Esophagus muscularis mucosa (tissue), 4 donors: ENCODE data around the gene PRELID3B. TPM values are rescaled to one million over a fixed set of nuclear protein-coding genes. Genes with fewer than 3 reads are reported as not detected.
A peak's percentile ranks its signal among the peaks of the same experiment; 100 is the strongest.

Source experiments
- DNase-seq: peaks from one replicate; pipeline ENCODE4 v3.0.0-alpha.2; 2017; ENCODE audit errors: extremely low spot score
- H3K27ac ChIP-seq, 4 donors: fragments of 200-600 bp; sonication (generic); replicated peaks in 1 of 4; 1 replicate in 3 of 4; 2 replicates in 1 of 4; pipeline ENCODE4 v1.5.1; 2016 to 2019; ENCODE audit warnings: mild to moderate bottlenecking in 1 of 4
- H3K27me3 ChIP-seq, 4 donors: fragments of 200-600 bp; sonication (generic); one replicate each; pipeline versions ENCODE4 v1.5.1 to v1.6.0; 2016 to 2019
- H3K36me3 ChIP-seq, 4 donors: fragments of 200-600 bp; sonication (generic); one replicate each; pipeline ENCODE4 v1.5.1; 2016 to 2019
- H3K4me1 ChIP-seq, 4 donors: fragments of 200-600 bp; sonication (generic); one replicate each; pipeline ENCODE4 v1.5.1; 2016 to 2019
- H3K4me3 ChIP-seq, 4 donors: fragments of 200-600 bp; sonication (generic); 1 replicate in 2 of 4; 2 replicates in 2 of 4; pipeline ENCODE4 v1.5.1; 2016 to 2019; ENCODE audit warnings: mild to moderate bottlenecking in 4 of 4, moderate library complexity in 1 of 4
- H3K9me3 ChIP-seq, 4 donors: fragments of 200-600 bp; sonication (generic); 1 replicate in 3 of 4; 2 replicates in 1 of 4; pipeline ENCODE4 v1.5.1; 2016 to 2019
- EP300 ChIP-seq: sonication (generic); formaldehyde crosslinking; IDR thresholded peaks from one replicate; pipeline ENCODE4 v1.6.1; 2017; ENCODE audit warnings: antibody characterized with exemption
- POLR2A ChIP-seq: fragments of 450-650 bp; IDR thresholded peaks from one replicate; pipeline ENCODE4 v1.6.1; 2017; ENCODE audit warnings: antibody characterized with exemption, moderate library complexity, mild to moderate bottlenecking, low read depth
- POLR2AphosphoS5 ChIP-seq, 2 donors: sonication (generic); formaldehyde crosslinking; IDR thresholded peaks; one replicate each; pipeline ENCODE4 v1.6.1; 2017; ENCODE audit warnings: antibody characterized with exemption in 2 of 2
- WGBS: methylation state at CpG from one replicate; pipeline ENCODE4 v1.1.5; 2018; 5-methylcytosine and 5-hydroxymethylcytosine counted together
- intact Hi-C: fragments of 100-400 bp; cut with DNase I; formaldehyde crosslinking; loops from one replicate; pipeline ENCODE4 v1.15.1; 2023
- total RNA-seq, 4 donors: library from RNA; depleted of rRNA; stranded (reverse); fragments of >200 nt; gene quantifications; one replicate each; pipeline versions ENCODE4 v1.1.0 to v1.2.1, GENCODE V29; 2016
- TF ChIP-seq, protein P1 (sequence below), 3 experiments: fragments of 200-600 bp in 2 of 3; fragments of 450-650 bp in 1 of 3; sonication (generic) in 2 of 3; IDR thresholded peaks; one replicate each; pipeline ENCODE4 v1.5.1; 2017 to 2019; ENCODE audit warnings: antibody characterized with exemption in 3 of 3, mild to moderate bottlenecking in 2 of 3, moderate library complexity in 1 of 3

PRELID3B gene
- total RNA-seq, 4 donors from 2014 or later: 32.0 to 48.4 (median 36.6) TPM

DNA sequence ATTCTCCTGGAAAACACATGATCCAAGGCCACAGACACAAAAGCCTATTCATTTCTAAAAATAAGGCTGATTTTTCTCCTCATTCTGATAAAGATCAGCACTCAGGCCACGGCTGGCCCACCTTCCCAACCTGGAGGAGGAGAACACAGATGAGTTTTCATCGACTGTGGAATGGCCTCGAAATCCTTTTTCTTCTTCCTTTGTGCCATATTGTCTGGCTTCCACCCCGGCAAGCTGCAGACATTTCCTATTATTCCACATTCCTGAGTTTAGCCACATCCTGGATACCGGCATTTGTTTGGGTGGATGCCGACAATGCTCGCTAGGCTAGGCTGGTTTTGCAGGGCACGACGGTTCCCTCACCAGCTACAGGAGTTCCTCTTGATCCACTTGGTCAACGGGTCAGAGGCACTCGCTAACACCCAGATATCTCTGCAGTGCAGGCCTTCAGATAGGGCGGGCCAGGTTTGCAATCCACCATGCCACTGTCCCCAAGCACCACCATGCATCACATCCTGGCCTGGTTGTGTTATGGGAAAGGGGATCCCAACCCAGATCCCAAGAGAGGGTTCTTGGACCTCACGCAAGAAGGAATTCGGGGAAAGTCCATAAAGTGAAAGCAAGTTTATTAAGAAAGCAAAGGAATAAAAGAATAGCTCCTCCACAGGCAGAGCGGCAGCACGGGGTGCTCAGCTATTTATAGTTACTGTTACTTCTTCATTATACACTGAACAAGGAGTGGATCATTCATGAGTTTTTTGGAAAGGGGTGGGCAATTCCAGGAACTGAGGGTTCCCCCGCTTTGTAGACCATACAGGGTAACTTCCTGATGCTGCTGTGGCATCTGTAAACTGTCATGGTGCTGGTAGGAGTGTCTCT, 31.4 kb downstream of the PRELID3B start:
- Histone ChIP-seq H3K4me3 (peak overlapping the region in 1 of 4 donors; percentile 11), H3K4me1 (peaks cover 22 to 35% (median 26%) of the 10 kb centered on the region in 4 donors), H3K9me3 (no peaks in the 10 kb centered on the region), H3K27me3 (no peaks in the 10 kb centered on the region), H3K36me3 (peaks cover 0 to 3% (median 0%) of the 10 kb centered on the region in 4 donors), H3K27ac (peak overlapping the region in 3 of 4 donors; percentile 32 to 47 (median 42))
- 75% methylated on average over 17 of the region's 17 CpGs for WGBS
- TF ChIP-seq EP300 (no peak), POLR2A (no peak), POLR2AphosphoS5 (IDR thresholded peaks at IDR 0.05) (no peak)
- TF ChIP-seq, protein P1, sequence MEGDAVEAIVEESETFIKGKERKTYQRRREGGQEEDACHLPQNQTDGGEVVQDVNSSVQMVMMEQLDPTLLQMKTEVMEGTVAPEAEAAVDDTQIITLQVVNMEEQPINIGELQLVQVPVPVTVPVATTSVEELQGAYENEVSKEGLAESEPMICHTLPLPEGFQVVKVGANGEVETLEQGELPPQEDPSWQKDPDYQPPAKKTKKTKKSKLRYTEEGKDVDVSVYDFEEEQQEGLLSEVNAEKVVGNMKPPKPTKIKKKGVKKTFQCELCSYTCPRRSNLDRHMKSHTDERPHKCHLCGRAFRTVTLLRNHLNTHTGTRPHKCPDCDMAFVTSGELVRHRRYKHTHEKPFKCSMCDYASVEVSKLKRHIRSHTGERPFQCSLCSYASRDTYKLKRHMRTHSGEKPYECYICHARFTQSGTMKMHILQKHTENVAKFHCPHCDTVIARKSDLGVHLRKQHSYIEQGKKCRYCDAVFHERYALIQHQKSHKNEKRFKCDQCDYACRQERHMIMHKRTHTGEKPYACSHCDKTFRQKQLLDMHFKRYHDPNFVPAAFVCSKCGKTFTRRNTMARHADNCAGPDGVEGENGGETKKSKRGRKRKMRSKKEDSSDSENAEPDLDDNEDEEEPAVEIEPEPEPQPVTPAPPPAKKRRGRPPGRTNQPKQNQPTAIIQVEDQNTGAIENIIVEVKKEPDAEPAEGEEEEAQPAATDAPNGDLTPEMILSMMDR (IDR thresholded peaks at IDR 0.05): no peak
- intact Hi-C loops: no loop called here
- DNase-seq: no peak

DNA sequence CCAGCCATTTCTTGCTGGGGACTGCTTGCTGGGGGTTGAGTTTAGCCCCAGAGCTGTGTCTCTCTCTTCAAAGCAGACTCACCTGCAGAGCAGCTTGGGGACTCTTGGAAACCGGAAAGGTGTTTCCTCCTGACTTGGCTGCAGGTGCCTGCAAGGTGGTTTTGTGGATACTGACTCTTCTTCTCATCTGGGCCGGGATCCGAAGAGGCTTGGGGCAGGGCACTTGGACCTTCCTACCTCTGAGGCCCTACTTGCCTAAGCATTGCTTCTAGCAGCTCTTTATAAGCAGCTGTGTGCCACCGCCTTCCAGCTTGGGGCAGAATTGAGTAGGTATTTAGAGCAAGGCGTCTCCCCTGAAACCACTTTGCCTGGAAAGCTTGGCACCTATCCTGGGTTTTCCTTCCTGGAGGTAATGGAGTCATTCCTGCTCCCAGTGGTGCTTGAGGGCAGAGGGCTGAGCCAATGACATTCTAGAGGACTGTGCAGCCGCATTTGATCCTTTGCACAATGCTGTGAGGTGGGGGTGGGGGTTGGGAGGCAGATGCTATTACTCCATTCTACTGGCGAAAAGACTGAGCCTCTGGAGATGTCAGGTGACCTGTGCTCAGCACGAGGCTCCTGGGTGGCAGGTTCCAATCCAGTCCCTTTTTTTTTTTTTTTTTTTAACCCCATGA, 32.1 kb downstream of the PRELID3B start:
- peaks cover 0 to 3% (median 0%) of the 10 kb centered on the region in 4 donors for H3K36me3 ChIP-seq
- TF ChIP-seq POLR2A (no peak), EP300 (no peak), POLR2AphosphoS5 (IDR thresholded peaks at IDR 0.05) (no peak)
- TF ChIP-seq, protein P1 (IDR thresholded peaks at IDR 0.05): no peak
- no peaks in the 10 kb centered on the region for H3K27me3 ChIP-seq
- 81% methylated on average over 7 of the region's 8 CpGs for WGBS
- intact Hi-C loops: no loop called here
- peak overlapping the region in 3 of 4 donors; percentile 32 to 47 (median 42) for H3K27ac ChIP-seq
- DNase-seq: no peak
- H3K4me3 ChIP-seq: no peak overlapping the region
- H3K9me3 ChIP-seq: no peaks in the 10 kb centered on the region
- H3K4me1 ChIP-seq: peaks cover 29 to 43% (median 34%) of the 10 kb centered on the region in 4 donors

DNA sequence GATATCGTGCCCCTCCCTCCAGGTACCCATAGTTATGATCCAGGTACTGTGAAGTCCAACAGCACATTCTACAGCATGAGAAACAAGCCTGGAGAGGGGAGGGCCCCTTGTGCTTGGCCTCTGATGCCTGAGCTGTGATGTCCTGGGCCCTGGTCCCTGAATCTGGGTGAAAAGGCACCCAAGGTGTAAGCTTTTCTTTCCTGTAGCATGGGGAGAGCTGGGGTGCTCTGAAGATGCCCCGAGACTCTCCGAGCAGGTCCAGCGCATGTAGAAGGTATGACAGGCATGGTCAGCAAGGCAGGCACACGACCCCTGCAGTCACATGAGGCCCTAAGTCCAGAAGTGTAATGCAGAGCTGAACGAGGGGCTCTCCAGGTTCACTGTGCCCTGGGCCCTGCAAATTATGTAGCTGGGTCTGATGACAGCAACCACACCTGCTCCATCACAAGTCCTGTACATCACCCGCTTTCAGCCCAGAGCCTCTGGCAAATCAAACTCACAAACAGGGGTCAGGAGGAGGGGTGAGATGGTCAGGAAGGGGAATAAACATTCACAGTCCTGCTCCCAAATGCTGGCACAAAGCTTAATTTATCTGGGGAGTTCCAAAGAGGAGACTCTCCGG, 33.8 kb downstream of the PRELID3B start:
- TF ChIP-seq POLR2AphosphoS5 (IDR thresholded peaks at IDR 0.05): no peak
- TF ChIP-seq, protein P1 (IDR thresholded peaks at IDR 0.05): no peak
- no peak for TF ChIP-seq EP300
- no peak for TF ChIP-seq POLR2A

DNA sequence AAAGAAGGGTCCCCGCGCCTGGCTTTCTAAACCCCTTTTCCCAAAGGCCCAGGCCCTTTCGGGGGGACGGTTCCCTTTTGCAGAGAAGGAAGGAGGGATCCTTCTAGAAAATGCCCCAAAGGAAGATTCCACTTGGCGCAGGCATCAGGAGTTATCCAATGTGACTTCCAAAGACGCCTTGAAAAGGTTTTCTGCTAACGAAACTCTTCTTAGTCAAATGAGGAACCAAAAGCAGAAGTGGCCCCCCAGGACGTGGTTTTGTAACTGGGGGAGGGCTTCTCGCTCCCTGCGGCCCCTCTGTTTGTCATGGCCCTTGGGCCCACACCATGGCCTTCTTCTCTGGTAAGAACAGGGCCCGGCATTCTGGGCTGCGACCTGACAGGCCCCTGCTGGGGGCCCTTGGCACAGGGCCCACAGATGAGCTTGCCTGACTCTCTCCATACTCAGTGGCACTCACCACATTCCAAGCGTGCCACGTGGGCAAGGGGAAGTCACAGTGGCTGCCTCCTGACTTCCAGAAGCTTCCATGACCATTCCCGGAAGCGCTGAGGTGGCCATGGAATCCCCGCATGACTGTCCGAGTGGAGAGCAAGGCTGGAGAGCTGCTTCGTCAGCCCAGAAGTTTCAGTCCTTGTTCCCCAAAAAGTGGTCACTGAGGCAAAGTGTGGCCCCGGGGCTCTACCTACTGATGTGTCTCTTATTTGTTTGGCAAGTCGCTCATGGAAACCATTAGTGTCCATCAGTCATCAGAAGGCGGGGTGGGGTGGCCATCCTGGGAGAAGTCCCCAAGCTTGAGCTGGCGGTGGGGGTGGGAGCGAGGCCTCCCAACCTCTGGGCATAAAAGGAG, 34.7 kb downstream of the PRELID3B start:
- peak overlapping the region; percentile 71 to 91 (median 86) for H3K4me3 ChIP-seq
- no peak for DNase-seq
- H3K9me3 ChIP-seq: no peaks in the 10 kb centered on the region
- WGBS: 77% methylated on average over 17 of the region's 24 CpGs
- no peaks in the 10 kb centered on the region for H3K27me3 ChIP-seq
- H3K27ac ChIP-seq: peak overlapping the region; percentile 80 to 89 (median 88)
- intact Hi-C loops: no loop called here
- TF ChIP-seq EP300 (no peak), POLR2AphosphoS5 (IDR thresholded peaks at IDR 0.05) (no peak)
- TF ChIP-seq, protein P1 (IDR thresholded peaks at IDR 0.05): no peak
- peaks cover 37 to 69% (median 56%) of the 10 kb centered on the region in 4 donors for H3K4me1 ChIP-seq
- peaks cover 0 to 12% (median 5%) of the 10 kb centered on the region in 4 donors for H3K36me3 ChIP-seq

More for the DNA sequence above, 33.8 kb downstream of the PRELID3B start:
- Histone ChIP-seq H3K36me3 (peaks cover 0 to 7% (median under 1%) of the 10 kb centered on the region in 4 donors), H3K27ac (no peak overlapping the region), H3K4me1 (peaks cover 37 to 59% (median 50%) of the 10 kb centered on the region in 4 donors), H3K4me3 (no peak overlapping the region), H3K9me3 (no peaks in the 10 kb centered on the region), H3K27me3 (no peaks in the 10 kb centered on the region)
- intact Hi-C loops: no loop called here
- 92% methylated on average over 8 of the region's 8 CpGs for WGBS
- no peak for DNase-seq
